ENCODE data around the gene CDK14.

The CDK14 gene

DNA sequence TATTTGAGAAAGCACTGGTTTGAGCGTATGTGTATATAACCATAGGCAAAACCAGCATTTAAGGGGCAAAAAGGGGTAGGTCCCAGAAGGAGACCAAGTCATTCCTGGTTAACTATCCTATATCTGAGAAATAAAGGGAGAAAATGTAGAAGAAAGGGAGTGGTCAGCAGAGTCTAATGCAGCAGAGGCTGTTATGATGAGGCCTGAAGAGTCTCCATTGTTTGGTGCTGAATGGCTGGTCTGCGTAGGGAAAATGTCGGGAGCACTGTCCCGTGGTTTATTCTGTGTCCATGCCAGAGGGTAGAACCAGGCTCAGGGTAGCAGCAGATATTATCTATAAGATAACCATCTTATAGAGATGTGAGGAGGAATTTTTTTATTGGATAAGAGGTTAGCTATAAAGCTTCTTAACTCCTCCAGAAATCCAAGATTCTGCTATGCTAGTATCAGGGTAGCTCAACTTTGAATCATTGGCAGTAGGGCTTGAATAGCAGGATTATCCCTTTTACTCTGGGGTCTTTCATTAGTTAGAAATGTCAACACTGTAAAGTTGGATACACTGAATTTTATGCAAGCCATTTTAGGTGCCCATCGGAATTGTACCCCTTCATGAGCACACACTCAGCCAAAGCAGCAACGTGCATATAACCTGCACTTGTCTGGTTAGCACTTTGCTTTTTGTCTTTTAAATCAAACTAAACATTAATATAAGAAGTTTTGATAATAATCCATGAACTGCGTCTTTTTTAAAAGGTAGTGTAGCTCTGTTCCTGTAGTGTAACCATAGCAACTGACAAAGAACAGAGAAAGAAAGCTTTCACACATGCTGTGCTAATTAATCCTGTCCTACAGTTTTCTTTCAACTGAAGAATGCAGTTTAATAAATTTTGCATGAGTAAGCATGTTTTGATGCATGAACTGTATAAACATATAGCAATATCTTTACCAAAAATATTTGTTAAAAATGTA is 356.1 kb downstream of the CDK14 start:
- peak; percentile 25 for DNase-seq (ENCODE audit: low spot score)

DNA sequence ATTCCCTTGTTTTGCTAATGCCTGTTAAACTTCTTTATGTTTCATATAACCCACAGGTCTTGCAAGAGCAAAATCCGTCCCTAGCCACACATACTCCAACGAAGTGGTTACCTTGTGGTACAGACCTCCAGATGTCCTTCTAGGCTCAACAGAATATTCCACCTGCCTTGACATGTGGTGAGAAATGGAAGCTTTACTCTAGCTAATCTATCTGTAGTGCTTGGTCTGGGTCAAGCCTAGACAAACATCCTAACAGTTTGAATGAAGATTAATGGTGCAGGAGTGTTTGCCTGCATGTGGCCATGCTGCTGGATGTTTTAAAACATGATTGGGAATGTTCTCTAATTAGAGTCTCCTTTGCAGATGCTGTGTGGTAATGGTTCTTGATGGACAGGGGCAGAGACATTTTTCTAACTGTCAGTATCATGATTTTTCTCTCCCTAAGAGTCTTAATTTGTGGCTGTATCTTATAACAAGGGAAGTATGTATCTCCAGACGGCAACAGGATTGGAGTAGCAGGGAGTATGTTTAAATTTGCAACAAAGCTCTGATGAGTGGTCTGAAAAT is 359.6 kb downstream of the CDK14 start:
- DNase-seq (ENCODE audit: low spot score): no peak

DNA sequence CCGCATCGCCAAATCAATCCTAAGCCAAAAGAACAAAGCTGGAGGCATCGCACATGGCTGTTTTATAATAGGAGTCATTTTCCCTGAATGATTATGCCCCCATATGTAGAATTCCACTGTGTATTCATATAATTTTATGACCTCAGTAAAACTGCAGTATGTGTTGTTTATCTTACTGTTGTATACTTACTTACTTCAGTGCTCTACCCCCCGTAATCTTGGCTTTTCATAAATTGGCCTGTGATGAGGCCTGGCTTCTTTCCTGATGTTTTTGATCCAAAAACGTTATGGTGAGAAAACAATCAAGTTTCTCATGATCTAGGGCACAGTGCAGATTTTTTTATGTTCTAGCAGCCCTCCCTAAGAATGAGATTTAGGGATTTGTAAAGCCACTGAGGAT is 361.8 kb downstream of the CDK14 start:
- no peak for DNase-seq (ENCODE audit: low spot score)

DNA sequence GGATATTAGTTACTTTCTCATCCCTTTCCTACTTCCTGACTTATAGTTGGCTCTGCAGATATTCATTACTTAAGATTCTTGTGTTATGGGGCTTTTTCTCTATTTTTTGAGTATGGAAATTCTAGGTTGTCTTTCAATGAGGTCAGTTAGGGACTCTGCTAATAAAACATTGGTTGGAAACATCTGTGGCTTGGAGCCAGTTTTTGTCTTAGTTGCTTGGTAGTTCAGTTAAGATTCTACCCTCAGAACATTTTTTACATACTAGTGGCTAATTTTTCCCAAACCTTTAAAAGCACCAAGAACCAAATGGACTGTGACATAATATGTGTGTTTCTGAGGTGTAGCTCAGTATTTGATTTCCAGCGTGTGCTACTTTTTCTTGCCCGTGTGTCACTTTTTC is 362.5 kb downstream of the CDK14 start:
- DNase-seq (ENCODE audit: low spot score): no peak

DNA sequence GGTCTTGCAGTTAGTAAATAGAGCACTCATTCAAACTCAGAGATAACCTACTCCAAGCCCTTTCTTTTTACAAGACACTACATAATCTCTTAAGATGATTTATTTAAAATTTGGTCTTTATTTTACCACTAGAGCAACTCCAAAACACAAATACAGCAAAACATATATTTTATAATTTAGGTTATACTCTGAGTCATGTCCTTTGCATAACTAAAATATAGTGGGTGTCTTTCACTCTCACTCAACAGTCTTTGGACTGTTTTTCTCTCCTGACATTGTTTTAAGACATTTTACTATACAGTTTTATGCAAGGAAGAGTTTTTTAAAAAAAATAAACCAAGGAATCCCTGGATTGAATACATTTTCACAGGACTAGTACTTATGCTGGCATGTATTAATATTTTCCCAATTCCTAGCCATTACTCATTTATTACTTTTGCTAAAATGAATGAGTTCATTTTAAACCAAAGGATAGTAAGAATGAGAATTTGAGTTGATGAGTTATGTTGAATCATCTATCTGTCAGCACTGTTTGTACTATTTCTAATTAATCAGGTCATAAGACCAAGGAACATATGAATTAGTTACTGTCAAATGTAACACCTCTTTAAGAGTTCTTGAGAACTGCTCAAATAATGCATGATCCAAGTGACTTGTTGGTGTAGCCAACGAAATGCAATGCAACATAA is 365.1 kb downstream of the CDK14 start:
- DNase-seq (ENCODE audit: low spot score): no peak

DNA sequence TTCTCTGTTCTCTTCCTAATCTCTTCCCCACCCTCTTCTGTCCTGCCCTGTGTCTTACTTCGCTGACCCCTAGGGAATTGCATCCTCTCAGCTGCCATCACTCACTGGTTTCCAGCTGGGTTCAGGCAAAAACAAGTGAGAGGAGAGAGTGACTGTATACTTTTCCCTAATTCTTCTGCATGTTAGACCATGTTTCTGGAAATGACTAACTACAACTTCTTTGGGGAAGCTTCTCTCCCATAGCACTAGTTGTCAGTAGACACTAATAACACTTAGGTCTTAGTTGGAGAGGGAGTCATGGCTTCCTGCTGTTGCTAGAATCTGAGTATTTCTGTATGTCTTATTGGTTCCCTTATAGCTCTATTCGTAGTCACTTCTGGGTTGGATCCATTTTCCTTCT is 369.1 kb downstream of the CDK14 start:
- no peak for DNase-seq (ENCODE audit: low spot score)

DNA sequence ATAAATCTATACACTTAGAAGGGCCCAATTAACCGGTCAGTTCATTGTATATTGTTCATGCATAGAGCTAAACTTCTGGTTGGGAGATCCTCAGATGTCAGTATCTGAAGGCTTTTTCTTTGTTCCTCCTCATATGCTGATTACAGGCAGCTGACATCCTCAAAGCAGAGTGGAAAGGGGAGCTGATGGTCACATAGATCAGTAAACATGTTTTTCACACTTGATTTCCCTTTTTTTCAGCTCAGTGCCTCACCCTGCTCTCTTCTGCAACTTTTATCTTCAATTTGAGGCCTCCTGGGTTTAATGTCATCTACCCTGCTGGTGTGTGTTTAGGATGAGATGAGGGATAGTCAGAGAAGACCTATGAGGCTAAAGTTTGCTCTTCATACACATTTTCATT is 370.2 kb downstream of the CDK14 start:
- DNase-seq (ENCODE audit: low spot score): no peak

DNA sequence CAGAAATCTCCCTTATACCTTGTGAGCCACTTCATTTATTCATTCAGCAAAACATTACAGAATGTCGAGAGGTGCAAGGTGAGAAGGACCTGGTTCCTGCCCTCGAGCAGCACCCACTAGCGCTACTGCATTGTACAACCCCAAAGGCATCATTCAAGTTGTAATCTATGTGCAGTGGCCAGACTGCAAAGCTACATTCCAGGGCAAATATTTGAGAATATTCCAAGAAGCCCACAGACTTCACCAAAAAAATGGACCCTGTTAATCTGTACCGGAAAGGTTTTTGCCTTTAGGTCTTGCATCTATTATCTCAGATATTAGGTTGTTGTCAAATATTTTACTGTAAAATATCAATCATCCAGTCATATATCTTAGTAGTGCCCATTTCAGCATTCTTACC is 372.8 kb downstream of the CDK14 start:
- no peak for DNase-seq (ENCODE audit: low spot score)

DNA sequence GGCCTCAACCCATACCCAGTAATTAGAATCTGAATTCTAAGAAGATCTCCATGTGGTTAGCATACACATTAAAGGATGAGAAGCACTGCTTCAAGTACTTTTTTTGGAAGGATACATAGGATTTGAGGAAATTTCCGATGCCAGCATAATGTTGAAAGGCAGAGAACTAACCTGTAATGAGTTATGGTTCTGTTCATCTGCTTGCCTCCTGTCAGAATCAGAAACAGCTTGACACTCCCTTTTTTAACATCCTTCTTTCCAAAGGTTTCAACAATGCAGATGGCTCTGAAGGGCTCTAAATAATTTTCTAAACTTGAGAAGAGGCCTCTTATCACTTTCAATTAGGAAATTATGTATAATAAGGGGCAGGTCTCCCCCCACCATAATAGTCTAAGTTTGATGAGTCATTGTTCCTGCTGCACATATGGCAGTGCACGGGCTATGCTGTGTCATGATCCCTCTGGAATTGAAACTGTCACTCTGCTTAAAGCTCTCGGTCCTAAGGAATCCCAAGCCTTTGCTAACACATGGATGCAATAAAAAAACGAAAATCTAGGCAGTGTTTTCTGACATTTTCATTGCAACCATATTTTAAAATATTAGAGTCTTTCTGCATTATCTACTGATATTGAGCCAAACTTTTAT is 376.9 kb downstream of the CDK14 start:
- no peak for DNase-seq (ENCODE audit: low spot score)

DNA sequence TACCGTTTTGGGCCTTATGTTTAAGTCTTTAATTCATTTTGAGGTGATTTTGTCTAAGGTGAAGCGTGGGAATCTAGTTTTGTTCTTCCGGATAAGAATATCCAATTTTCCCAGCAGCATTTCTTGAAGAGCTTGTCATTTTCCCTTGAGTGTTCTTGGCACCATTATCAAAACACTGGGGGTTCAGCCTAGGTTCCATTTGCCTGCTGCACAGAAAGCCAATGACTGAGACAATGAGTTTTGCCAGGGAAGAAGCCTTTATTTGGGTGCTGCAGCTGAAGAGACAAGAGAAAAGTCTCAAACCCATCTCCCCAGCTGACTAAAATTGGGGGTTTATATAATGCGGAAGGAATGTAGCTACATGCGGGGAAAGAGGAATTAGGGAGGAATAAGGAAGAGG is 380.9 kb downstream of the CDK14 start:
- DNase-seq (ENCODE audit: low spot score): no peak

DNA sequence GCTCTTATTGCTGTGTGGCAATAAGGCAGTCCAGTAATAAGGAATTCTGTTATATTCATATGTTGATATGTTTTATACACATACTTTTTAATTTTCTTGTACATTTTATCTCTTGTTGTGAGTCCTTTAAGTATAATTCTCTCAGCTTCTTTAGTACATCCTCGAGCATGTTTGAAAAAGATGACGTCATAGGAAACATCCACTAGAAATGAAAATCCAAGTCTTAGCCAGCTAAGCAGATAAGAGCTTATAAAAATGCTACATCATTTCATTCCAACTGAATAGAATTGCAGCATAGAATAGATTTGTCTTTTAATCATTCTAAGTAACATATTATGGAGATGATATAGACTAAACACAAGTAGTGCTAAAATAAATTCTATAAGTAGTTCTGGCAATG is 384.4 kb downstream of the CDK14 start:
- no peak for DNase-seq (ENCODE audit: low spot score)

DNA sequence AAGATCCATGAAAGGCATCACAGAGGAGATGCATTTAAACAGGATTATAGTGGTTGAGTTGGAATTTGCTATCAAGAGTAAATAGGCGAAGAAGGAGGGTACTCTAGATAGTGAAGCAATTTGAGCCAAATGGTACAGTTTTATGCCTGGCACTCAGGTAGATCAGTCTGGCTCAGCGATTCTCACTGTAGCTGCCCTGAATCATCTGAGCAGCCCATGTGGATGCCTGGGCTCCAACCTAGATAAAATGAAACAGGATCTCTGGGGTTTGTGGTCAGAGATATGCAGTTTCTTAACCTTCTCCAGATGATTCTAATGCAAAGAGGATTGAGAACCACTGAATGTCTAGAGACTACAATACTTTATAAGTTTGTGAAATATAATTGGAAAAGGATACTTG is 386.1 kb downstream of the CDK14 start:
- DNase-seq (ENCODE audit: low spot score): no peak

DNA sequence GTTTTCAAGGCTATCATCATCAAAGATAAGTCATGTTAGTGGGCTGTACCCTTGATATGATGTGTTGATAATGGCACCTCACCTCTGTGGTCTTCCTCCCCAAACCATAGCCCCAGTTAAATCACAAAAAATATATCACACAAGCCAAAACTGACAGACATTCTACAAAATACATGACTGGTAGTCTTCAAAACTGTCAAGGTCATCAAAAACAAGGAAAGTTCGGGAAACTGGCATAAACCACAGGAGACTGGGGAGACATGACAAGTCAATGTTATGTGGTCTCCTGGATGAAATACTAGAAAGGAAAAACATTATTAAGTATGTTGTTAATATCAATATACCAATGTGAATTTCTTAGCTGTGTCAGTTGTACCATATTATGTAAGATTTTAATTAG is 388.6 kb downstream of the CDK14 start:
- DNase-seq (ENCODE audit: low spot score): no peak

DNA sequence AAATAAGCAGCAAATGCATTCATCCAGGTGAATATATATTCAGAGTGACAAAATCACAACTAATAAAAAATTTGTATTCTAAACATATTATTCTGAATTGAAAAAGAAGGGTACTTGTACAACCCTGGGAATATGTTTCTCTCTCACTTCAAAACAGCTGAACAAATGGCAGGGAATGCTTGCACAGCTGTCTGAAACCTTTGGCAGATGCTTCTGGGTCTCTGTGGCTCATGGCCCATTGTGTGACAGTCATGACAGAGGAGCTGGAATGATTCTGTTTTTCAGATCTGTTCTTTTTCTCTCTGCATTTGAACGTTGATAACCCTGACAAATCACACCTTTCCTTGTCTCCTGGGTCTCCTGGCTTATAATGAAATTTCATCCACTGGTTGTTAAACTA is 392.4 kb downstream of the CDK14 start:
- DNase-seq (ENCODE audit: low spot score): no peak

DNA sequence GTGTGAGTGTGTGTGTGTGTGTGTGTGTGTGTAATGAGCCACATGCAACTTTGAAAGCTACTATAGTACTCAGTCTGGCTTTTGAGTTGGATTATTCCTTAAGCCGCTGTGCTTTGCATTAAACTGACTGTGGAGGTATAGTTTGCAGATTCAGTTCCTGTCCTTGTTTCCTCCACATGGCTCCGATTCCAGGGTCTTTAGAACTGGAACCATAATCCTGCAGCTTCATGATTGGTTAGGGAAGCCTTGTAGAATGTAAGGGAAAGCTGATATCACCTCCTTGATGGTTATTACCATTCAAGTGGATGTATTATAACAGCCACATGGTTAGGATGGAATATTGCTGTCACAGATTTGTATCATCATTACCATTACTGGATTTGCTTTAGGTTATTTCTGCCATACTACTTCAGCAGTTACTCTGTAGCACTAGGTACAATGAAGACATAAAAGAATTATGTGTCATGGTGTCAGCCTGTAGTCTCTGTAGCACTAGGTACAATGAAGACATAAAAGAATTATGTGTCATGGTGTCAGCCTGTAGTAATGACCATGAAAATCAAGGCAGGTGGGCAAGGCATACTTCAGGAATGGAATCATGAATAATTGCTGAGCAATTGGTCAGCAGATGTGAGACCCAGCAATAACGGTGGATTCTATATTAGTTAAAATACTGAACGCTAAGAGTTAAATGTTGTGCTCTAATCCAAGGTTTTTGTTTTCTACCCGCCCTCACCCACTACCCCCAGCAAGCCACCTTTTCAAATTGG is 393.1 kb downstream of the CDK14 start:
- DNase-seq (ENCODE audit: low spot score): no peak

DNA sequence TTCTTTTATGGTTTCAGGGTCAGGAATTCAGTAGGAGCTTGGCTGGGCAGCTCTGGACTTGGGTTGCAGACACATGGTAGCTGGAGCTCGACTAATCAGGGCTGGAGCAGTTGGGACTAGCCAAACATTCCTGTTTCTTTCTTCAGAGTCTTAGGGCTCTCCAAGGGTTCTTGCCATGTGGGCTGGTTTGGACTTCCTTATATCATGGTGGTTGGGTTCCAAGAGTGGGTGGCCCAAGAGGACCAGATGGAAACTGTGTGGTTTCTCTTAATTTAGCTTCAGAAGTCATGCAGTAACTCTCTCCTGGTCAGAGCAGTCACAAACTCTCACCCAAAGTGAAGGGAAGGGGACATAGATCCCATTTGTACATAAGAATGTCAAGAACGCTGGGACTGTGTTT is 398.0 kb downstream of the CDK14 start:
- no peak for DNase-seq (ENCODE audit: low spot score)

DNA sequence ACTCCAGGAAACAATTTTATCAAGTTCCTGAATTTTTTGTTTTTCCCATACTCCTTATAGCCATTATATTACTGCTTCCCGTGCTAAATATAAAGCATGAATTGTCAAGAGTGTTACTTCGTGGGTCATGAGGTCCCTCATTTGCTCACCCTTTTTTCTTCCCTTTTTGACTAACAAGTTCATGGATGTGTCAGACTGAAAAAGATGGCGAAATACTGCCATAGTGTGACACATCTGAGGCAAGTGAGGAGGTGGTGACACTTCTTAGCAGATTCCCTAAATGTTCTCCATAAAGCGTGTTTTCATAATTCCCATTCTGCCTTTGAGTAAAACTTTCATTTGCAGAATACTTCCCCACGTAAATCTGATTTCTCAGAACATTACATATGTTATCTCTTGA is 398.5 kb downstream of the CDK14 start:
- no peak for DNase-seq (ENCODE audit: low spot score)

DNA sequence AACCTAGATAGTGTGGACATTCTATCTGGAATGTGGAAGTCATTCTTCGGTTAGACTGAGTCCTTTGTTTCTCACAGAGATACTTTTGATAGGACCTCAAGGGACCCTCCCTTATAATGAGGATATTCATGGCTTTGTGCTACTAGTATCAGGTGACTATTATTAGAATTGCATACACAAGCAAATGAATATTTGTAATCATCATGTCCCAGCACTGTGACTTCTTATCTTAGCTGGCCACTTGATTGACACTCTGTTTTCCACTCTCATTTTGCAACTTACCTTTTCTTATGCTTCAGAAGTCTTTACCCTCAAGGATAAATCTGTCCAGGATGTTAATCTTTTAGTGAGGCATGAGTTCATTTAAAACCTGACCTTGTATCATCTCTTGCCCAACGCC is 399.9 kb downstream of the CDK14 start:
- DNase-seq (ENCODE audit: low spot score): no peak

DNA sequence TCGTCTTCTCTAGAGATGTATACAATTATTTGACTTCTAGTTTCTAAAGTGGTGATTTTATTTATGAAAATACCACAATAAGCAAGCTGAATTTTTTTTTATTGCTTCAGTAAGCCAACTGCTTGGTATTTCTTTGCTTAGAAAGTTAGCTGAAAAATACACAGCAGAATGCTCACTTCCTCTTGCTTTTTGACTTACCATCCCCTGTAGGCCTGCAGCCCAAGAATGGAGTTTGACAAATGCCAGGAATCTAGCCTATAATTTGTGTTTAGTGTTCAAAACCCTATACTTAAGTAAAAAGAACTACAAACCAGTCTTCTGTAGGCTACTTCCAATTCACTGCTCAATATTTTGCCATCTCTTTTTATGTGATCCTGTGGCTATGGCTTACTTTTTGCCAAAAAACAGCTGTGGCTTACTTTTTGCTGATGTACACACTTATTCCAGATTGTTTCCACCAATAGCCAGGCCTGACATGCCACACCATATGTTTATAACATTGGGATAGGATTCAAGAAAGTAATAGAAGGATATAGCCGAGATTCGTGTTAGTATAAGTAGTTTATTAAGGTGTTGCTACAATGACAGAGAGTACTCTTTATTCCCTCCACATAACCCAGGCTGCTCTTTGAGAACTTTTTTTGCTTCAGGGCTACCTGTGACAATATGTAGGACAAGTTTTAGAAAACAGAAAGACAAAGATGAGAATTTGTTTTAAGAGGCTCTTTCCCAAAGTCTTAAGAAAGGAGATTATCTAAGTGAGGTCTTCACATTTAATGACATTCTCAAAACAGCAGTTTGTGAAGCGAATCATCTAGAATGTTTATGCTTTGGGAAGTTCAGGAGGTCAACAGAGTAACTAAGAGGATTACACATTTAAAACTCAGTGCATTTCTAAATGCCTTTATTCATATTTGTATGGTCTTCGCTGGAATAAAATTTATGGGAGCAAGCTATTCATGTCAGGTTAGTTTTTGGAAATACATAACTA is 404.2 kb downstream of the CDK14 start:
- no peak for DNase-seq (ENCODE audit: low spot score)

DNA sequence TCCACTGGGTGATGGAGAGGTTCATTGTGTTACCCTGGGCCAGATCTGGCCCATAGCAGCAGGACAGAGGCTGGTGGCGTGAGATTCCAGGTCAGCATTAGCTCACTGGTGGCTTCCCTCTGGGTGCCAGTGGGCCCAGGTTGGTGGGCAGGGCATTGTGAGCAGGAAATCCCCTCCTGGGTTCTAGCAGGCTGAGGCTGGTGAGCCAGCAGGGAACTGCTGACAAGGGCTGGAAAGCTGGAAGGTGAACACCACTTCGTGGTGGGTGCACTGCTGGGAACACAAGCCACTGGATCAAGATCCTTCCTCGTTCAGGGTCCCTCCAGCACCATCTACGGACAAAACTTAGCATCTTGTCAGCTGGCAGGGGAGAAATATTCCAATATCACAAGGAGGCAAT is 408.9 kb downstream of the CDK14 start:
- DNase-seq (ENCODE audit: low spot score): no peak

DNA sequence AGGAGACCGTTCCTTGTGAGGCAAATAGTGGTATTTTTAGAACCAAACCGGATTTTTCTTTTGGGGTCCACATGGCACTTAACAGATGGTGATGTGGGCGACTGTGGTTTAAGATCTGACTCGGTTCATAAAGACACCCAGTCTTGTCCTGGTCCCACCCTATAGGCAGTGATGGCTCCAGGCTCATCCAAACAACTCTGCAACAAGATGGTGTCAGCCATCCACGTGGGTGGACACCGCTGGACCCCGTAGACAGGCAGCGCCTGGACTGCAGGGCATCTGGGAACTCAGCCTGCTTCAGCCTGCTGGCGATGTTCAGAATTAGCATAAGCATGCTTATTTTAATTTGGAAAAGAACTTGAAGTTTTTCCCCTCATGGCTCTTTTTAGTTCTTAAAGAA is 409.7 kb downstream of the CDK14 start:
- DNase-seq (ENCODE audit: low spot score): no peak

Measured in globus pallidus (tissue), 1 donor.